Cardiac fibroblast (primary cell): ENCODE results near the gene FLOT2.
"Not testable (repeated sequence)": the region's sequence is repeated elsewhere in the genome, so short reads cannot be mapped to it uniquely, and the experiment has no call there.

Source experiments
- DNase-seq, 2 donors: peaks; one replicate each; pipeline versions ENCODE4 v3.0.0 to v3.0.0-alpha.2; 2010; ENCODE audit warnings: low read depth in 2 of 2
- H3K4me3 ChIP-seq, 2 donors: replicated peaks in 1 of 2; 1 replicate in 1 of 2; 2 replicates in 1 of 2; pipeline ENCODE4 v1.5.1; 2011; ENCODE audit warnings: low read depth in 2 of 2, low read length in 2 of 2, mild to moderate bottlenecking in 2 of 2, moderate library complexity in 1 of 2
- TF ChIP-seq, protein P1 (sequence below): IDR thresholded peaks from one replicate; pipeline ENCODE4 v1.5.1; 2011; ENCODE audit warnings: low read depth, mild to moderate bottlenecking, low read length, inconsistent platforms

Gene FLOT2

DNA sequence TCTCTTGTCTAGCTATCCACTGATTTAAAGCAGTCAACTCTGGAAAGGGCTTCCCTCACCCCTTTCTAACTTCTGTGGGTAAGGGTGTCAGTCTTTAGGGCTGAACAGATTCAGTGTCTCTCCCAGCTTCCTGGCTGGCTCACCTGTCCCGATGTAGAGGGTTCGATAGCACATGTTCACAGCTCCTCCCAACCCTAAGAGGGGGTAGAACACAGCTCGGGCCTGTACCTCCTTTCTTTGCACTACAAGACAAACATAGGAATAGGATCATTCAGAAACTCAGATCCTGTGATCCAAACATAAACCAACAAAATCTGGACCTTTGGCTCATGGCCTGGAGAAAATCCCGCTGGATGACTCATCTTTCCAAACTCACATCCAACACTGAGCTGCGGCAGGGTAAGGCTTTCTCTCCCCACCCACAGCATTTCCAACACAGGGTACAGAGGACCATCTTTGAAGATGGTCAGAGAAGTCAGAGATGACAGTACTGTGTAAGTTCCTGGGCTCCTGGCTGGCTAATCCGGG, 11.2 kb upstream of the FLOT2 start:
- peak; percentile 49 to 73 for DNase-seq
- no peak overlapping the region for H3K4me3 ChIP-seq
- TF ChIP-seq, protein P1, sequence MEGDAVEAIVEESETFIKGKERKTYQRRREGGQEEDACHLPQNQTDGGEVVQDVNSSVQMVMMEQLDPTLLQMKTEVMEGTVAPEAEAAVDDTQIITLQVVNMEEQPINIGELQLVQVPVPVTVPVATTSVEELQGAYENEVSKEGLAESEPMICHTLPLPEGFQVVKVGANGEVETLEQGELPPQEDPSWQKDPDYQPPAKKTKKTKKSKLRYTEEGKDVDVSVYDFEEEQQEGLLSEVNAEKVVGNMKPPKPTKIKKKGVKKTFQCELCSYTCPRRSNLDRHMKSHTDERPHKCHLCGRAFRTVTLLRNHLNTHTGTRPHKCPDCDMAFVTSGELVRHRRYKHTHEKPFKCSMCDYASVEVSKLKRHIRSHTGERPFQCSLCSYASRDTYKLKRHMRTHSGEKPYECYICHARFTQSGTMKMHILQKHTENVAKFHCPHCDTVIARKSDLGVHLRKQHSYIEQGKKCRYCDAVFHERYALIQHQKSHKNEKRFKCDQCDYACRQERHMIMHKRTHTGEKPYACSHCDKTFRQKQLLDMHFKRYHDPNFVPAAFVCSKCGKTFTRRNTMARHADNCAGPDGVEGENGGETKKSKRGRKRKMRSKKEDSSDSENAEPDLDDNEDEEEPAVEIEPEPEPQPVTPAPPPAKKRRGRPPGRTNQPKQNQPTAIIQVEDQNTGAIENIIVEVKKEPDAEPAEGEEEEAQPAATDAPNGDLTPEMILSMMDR: no peak

GRCh38 chr17:28907709-28908475, 10.4 kb upstream of the FLOT2 start:
- TF ChIP-seq, protein P1: no peak
- H3K4me3 ChIP-seq: no peak overlapping the region
- DNase-seq: peak in 1 of 2 donors; percentile 68

GRCh38 chr17:28906706-28907438, 9.3 kb upstream of the FLOT2 start:
- DNase-seq: no peak
- TF ChIP-seq, protein P1: no peak

GRCh38 chr17:28906276-28906675, 8.7 kb upstream of the FLOT2 start:
- DNase-seq: no peak
- H3K4me3 ChIP-seq: no peak overlapping the region
- TF ChIP-seq, protein P1: no peak

More at GRCh38 chr17:28906706-28907438, 9.3 kb upstream of the FLOT2 start:
- H3K4me3 ChIP-seq: no peak overlapping the region

GRCh38 chr17:28904800-28905199, 7.3 kb upstream of the FLOT2 start:
- TF ChIP-seq, protein P1: no peak
- no peak for DNase-seq
- no peak overlapping the region for H3K4me3 ChIP-seq

DNA sequence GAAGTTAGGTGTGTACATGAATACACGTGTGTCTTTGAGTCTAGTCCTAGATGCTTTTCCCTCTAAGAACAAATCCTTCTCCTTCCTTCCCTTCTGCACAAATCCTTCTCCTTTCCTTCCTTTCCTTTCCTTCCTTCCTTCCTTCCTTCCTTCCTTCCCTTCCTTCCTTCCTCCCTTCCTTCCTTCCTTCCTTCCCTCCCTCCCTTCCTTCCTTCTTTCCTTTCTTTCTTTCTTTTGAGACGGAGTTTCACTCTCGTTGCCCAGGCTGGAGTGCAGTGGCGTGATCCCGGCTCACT, 6.0 kb upstream of the FLOT2 start:
- DNase-seq, H3K4me3 ChIP-seq: not testable (repeated sequence)

DNA sequence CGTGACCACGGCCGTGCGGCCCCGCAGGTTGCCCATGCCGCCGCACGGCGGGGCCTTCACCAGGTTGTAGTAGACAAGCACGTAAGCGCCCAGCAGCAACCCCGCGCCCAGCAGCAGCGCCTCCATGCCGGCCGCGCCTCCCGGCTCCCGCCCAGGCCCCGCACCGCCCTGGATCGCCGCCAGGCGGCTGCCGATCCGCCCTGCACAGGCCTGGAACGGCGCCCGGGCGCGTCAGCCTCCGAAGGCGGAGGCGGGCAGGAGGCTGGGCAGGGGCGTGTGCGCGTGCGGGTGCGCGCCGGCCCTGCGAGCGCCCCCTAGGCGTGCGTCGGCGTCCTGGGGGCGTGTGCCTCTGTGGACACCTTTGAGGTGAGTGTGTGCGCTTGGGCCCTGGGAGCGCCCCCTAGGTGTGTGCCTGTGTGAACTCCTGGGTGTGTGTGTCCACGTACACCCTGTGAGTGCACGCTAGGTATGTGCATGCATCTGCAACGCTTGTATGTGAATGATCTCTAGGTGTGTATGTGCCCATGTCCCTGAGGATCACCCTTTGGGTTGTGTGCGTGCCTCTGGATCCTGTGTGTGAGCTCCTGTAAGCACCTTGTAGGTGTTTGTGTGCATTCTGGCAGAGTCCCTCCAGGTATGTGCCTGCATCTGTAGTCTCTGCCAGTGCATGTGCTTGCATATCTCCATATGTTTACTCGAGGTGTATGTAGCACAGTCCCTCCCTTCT, 5.4 kb upstream of the FLOT2 start, which contains the start of gene DHRS13:
Gene DHRS13, minus strand, starts transcription at position 261 of the 727 bp plus-strand sequence. Its CDS starts 135 bp downstream, at position 126.
- peak within 1 kb of the TSS; percentile 54 to 59 for H3K4me3 ChIP-seq
- TF ChIP-seq, protein P1: peak; percentile 55
- DNase-seq: peak; percentile 83 to 91
